Measurements from ENCODE around the gene TRIO.
A peak's percentile ranks its signal among the peaks of the same experiment; 100 is the strongest.

Gene TRIO

GRCh38 chr5:14128079-14128478, 15.1 kb upstream of the TRIO start:
- H4K8ac ChIP-seq (ENCODE audit: low read depth, low read length): no peak overlapping the region

GRCh38 chr5:14129123-14129522, 14.0 kb upstream of the TRIO start:
- H3K4me3 ChIP-seq (ENCODE audit: low read length in 2 of 2): no peak overlapping the region
- no CpG with 5 or more reads among the region's 1 CpG for WGBS, 2 donors (ENCODE audit: extremely low coverage in 2 of 2, insufficient read length in 2 of 2, insufficient replicate concordance in 1 of 2)

More at GRCh38 chr5:14128079-14128478, 15.1 kb upstream of the TRIO start:
- Histone ChIP-seq H3K79me1 (ENCODE audit: low read depth, low read length) (no peaks in the 10 kb centered on the region), H4K91ac (ENCODE audit: low read depth, low read length, poor library complexity) (no peak overlapping the region), H2BK12ac (ENCODE audit: low read length) (no peak overlapping the region), H3K27me3 (ENCODE audit: control insufficient read depth in 3 of 3, insufficient read depth in 3 of 3, low read depth in 1 of 3, low read length in 3 of 3) (peaks cover 0 to 11% (median 0%) of the 10 kb centered on the region in 3 experiments), H3K4me1 (ENCODE audit: control insufficient read depth in 2 of 2, insufficient read depth in 1 of 2, low read depth in 1 of 2, low read length in 2 of 2) (no peaks in the 10 kb centered on the region), H3K4ac (ENCODE audit: low read length) (no peak overlapping the region), H3K14ac (ENCODE audit: low read length) (no peak overlapping the region), H3K9ac (ENCODE audit: low read depth, low read length, poor library complexity) (no peak overlapping the region), H3K4me3 (ENCODE audit: low read length in 2 of 2) (no peak overlapping the region), H2AK5ac (ENCODE audit: low read depth, low read length) (no peak overlapping the region), H3K23ac (ENCODE audit: low read depth, low read length, poor library complexity) (no peak overlapping the region), H2AFZ (ENCODE audit: low read length) (no peak overlapping the region), H2BK15ac (ENCODE audit: low read length) (no peak overlapping the region), H3K18ac (ENCODE audit: low read length) (no peak overlapping the region), H3K36me3 (replicated peaks in 1 of 2; ENCODE audit: control insufficient read depth in 2 of 2, insufficient read depth in 2 of 2, low read length in 2 of 2) (no peaks in the 10 kb centered on the region), H3K27ac (replicated peaks; ENCODE audit: low read length) (no peak overlapping the region), H2BK5ac (ENCODE audit: low read length) (no peak overlapping the region), H3K4me2 (ENCODE audit: insufficient read depth, low read length, poor library complexity, severe bottlenecking) (no peak overlapping the region), H2BK120ac (ENCODE audit: low read depth, low read length) (no peak overlapping the region), H3K9me3 (replicated peaks in 1 of 2; ENCODE audit: control insufficient read depth in 2 of 2, insufficient read depth in 1 of 2, low read depth in 1 of 2, low read length in 2 of 2) (no peaks in the 10 kb centered on the region)
- no peak for DNase-seq (ENCODE audit: low spot score)

GRCh38 chr5:14131855-14132503, 11.2 kb upstream of the TRIO start:
- Histone ChIP-seq H3K36me3 (replicated peaks in 1 of 2; ENCODE audit: control insufficient read depth in 2 of 2, insufficient read depth in 2 of 2, low read length in 2 of 2) (no peaks in the 10 kb centered on the region), H4K8ac (ENCODE audit: low read depth, low read length) (no peak overlapping the region), H3K4me2 (ENCODE audit: insufficient read depth, low read length, poor library complexity, severe bottlenecking) (no peak overlapping the region), H3K18ac (ENCODE audit: low read length) (no peak overlapping the region), H2BK120ac (ENCODE audit: low read depth, low read length) (no peak overlapping the region), H3K4ac (ENCODE audit: low read length) (no peak overlapping the region), H2BK5ac (ENCODE audit: low read length) (no peak overlapping the region), H3K4me3 (ENCODE audit: low read length in 2 of 2) (no peak overlapping the region), H3K27ac (replicated peaks; ENCODE audit: low read length) (no peak overlapping the region), H3K23ac (ENCODE audit: low read depth, low read length, poor library complexity) (no peak overlapping the region), H4K91ac (ENCODE audit: low read depth, low read length, poor library complexity) (no peak overlapping the region), H2AK5ac (ENCODE audit: low read depth, low read length) (no peak overlapping the region), H2BK15ac (ENCODE audit: low read length) (no peak overlapping the region), H3K14ac (ENCODE audit: low read length) (no peak overlapping the region), H2AFZ (ENCODE audit: low read length) (peak overlapping the region; percentile 25), H3K4me1 (ENCODE audit: control insufficient read depth in 2 of 2, insufficient read depth in 1 of 2, low read depth in 1 of 2, low read length in 2 of 2) (no peaks in the 10 kb centered on the region), H2BK12ac (ENCODE audit: low read length) (no peak overlapping the region), H3K27me3 (ENCODE audit: control insufficient read depth in 3 of 3, insufficient read depth in 3 of 3, low read depth in 1 of 3, low read length in 3 of 3) (peaks cover 0 to 10% (median 0%) of the 10 kb centered on the region in 3 experiments), H3K9me3 (replicated peaks in 1 of 2; ENCODE audit: control insufficient read depth in 2 of 2, insufficient read depth in 1 of 2, low read depth in 1 of 2, low read length in 2 of 2) (peaks cover 0 to 3% of the 10 kb centered on the region in 2 donors), H3K9ac (ENCODE audit: low read depth, low read length, poor library complexity) (no peak overlapping the region), H3K79me1 (ENCODE audit: low read depth, low read length) (no peaks in the 10 kb centered on the region)
- no CpG with 5 or more reads among the region's 6 CpGs for WGBS, 2 donors (ENCODE audit: extremely low coverage in 2 of 2, insufficient read length in 2 of 2, insufficient replicate concordance in 1 of 2)
- no peak for DNase-seq (ENCODE audit: low spot score)

More at GRCh38 chr5:14129123-14129522, 14.0 kb upstream of the TRIO start:
- no peak overlapping the region for H2BK12ac ChIP-seq (ENCODE audit: low read length)
- H3K14ac ChIP-seq (ENCODE audit: low read length): no peak overlapping the region
- no peak overlapping the region for H2BK120ac ChIP-seq (ENCODE audit: low read depth, low read length)
- no peak overlapping the region for H3K18ac ChIP-seq (ENCODE audit: low read length)
- no peak overlapping the region for H3K4ac ChIP-seq (ENCODE audit: low read length)
- H2BK15ac ChIP-seq (ENCODE audit: low read length): no peak overlapping the region
- H4K8ac ChIP-seq (ENCODE audit: low read depth, low read length): no peak overlapping the region
- H3K23ac ChIP-seq (ENCODE audit: low read depth, low read length, poor library complexity): no peak overlapping the region
- H3K9ac ChIP-seq (ENCODE audit: low read depth, low read length, poor library complexity): no peak overlapping the region
- no peak for DNase-seq (ENCODE audit: low spot score)
- H3K79me1 ChIP-seq (ENCODE audit: low read depth, low read length): no peaks in the 10 kb centered on the region
- no peak overlapping the region for H2AFZ ChIP-seq (ENCODE audit: low read length)
- peaks cover 0 to under 1% of the 10 kb centered on the region in 2 donors for H3K9me3 ChIP-seq (replicated peaks in 1 of 2; ENCODE audit: control insufficient read depth in 2 of 2, insufficient read depth in 1 of 2, low read depth in 1 of 2, low read length in 2 of 2)
- no peak overlapping the region for H2BK5ac ChIP-seq (ENCODE audit: low read length)
- no peak overlapping the region for H3K4me2 ChIP-seq (ENCODE audit: insufficient read depth, low read length, poor library complexity, severe bottlenecking)
- H3K4me1 ChIP-seq (ENCODE audit: control insufficient read depth in 2 of 2, insufficient read depth in 1 of 2, low read depth in 1 of 2, low read length in 2 of 2): no peaks in the 10 kb centered on the region
- no peak overlapping the region for H4K91ac ChIP-seq (ENCODE audit: low read depth, low read length, poor library complexity)
- no peak overlapping the region for H3K27ac ChIP-seq (replicated peaks; ENCODE audit: low read length)
- H3K36me3 ChIP-seq (replicated peaks in 1 of 2; ENCODE audit: control insufficient read depth in 2 of 2, insufficient read depth in 2 of 2, low read length in 2 of 2): no peaks in the 10 kb centered on the region
- peaks cover 0 to 8% (median 0%) of the 10 kb centered on the region in 3 experiments for H3K27me3 ChIP-seq (ENCODE audit: control insufficient read depth in 3 of 3, insufficient read depth in 3 of 3, low read depth in 1 of 3, low read length in 3 of 3)
- no peak overlapping the region for H2AK5ac ChIP-seq (ENCODE audit: low read depth, low read length)

GRCh38 chr5:14133394-14133793, 9.7 kb upstream of the TRIO start:
- no peak overlapping the region for H2BK120ac ChIP-seq (ENCODE audit: low read depth, low read length)
- WGBS, 2 donors (ENCODE audit: extremely low coverage in 2 of 2, insufficient read length in 2 of 2, insufficient replicate concordance in 1 of 2): no CpG with 5 or more reads among the region's 2 CpGs
- no peak overlapping the region for H2BK12ac ChIP-seq (ENCODE audit: low read length)
- H3K27ac ChIP-seq (replicated peaks; ENCODE audit: low read length): no peak overlapping the region
- H3K14ac ChIP-seq (ENCODE audit: low read length): no peak overlapping the region
- no peak overlapping the region for H2AFZ ChIP-seq (ENCODE audit: low read length)
- peaks cover 0 to 10% (median 0%) of the 10 kb centered on the region in 3 experiments for H3K27me3 ChIP-seq (ENCODE audit: control insufficient read depth in 3 of 3, insufficient read depth in 3 of 3, low read depth in 1 of 3, low read length in 3 of 3)
- no peak overlapping the region for H3K18ac ChIP-seq (ENCODE audit: low read length)
- no peak overlapping the region for H3K9ac ChIP-seq (ENCODE audit: low read depth, low read length, poor library complexity)
- H3K4me3 ChIP-seq (ENCODE audit: low read length in 2 of 2): no peak overlapping the region
- no peak overlapping the region for H3K23ac ChIP-seq (ENCODE audit: low read depth, low read length, poor library complexity)
- no peak overlapping the region for H2AK5ac ChIP-seq (ENCODE audit: low read depth, low read length)
- H3K4me2 ChIP-seq (ENCODE audit: insufficient read depth, low read length, poor library complexity, severe bottlenecking): no peak overlapping the region
- H3K79me1 ChIP-seq (ENCODE audit: low read depth, low read length): no peaks in the 10 kb centered on the region
- H3K9me3 ChIP-seq (replicated peaks in 1 of 2; ENCODE audit: control insufficient read depth in 2 of 2, insufficient read depth in 1 of 2, low read depth in 1 of 2, low read length in 2 of 2): peaks cover 0 to 3% of the 10 kb centered on the region in 2 donors
- no peak overlapping the region for H3K4ac ChIP-seq (ENCODE audit: low read length)
- DNase-seq (ENCODE audit: low spot score): no peak
- H2BK15ac ChIP-seq (ENCODE audit: low read length): no peak overlapping the region
- no peaks in the 10 kb centered on the region for H3K4me1 ChIP-seq (ENCODE audit: control insufficient read depth in 2 of 2, insufficient read depth in 1 of 2, low read depth in 1 of 2, low read length in 2 of 2)
- H4K8ac ChIP-seq (ENCODE audit: low read depth, low read length): no peak overlapping the region
- no peaks in the 10 kb centered on the region for H3K36me3 ChIP-seq (replicated peaks in 1 of 2; ENCODE audit: control insufficient read depth in 2 of 2, insufficient read depth in 2 of 2, low read length in 2 of 2)
- H4K91ac ChIP-seq (ENCODE audit: low read depth, low read length, poor library complexity): no peak overlapping the region
- no peak overlapping the region for H2BK5ac ChIP-seq (ENCODE audit: low read length)

Data from neuronal stem cell (in vitro differentiated cells).